H9 (cell line): ENCODE measurements around the gene SPTBN5. TPM values are rescaled to one million over a fixed set of nuclear protein-coding genes. Genes with fewer than 3 reads are reported as not detected.

ENCODE experiments used
- DNase-seq: peaks from one replicate; pipeline ENCODE4 v3.0.0-alpha.2; 2017
- H2AFZ ChIP-seq: one replicate; pipeline ENCODE4 v1.6.1; 2013; ENCODE audit warnings: mild to moderate bottlenecking, low read length, control low read depth, moderate library complexity
- H2AK5ac ChIP-seq: 2 replicates; pipeline ENCODE4 v1.6.1; 2013; ENCODE audit warnings: low read length, control low read depth, mixed read lengths; ENCODE audit not compliant: insufficient read length
- H2BK120ac ChIP-seq: one replicate; pipeline ENCODE4 v1.6.1; 2013; ENCODE audit warnings: low read depth, mild to moderate bottlenecking, low read length, control low read depth, inconsistent platforms; ENCODE audit not compliant: poor library complexity, severe bottlenecking
- H2BK12ac ChIP-seq: 2 replicates; pipeline ENCODE4 v1.6.1; 2013; ENCODE audit warnings: low read length, control low read depth, mixed read lengths, low read depth; ENCODE audit not compliant: insufficient read length
- H2BK15ac ChIP-seq: 2 replicates; pipeline ENCODE4 v1.6.1; 2013; ENCODE audit warnings: low read depth, low read length, control low read depth
- H2BK20ac ChIP-seq: one replicate; pipeline ENCODE4 v1.6.1; 2013; ENCODE audit warnings: low read depth, mild to moderate bottlenecking, low read length, control low read depth, inconsistent platforms; ENCODE audit not compliant: poor library complexity, severe bottlenecking
- H2BK5ac ChIP-seq: 2 replicates; pipeline ENCODE4 v1.6.1; 2013; ENCODE audit warnings: low read length, control low read depth, mixed read lengths; ENCODE audit not compliant: insufficient read length
- H3K14ac ChIP-seq: 2 replicates; pipeline ENCODE4 v1.6.1; 2013; ENCODE audit warnings: low read length, control low read depth; ENCODE audit not compliant: insufficient read depth
- H3K18ac ChIP-seq: 2 replicates; pipeline ENCODE4 v1.6.1; 2013; ENCODE audit warnings: low read depth, mild to moderate bottlenecking, mixed read lengths, low read length, control low read depth; ENCODE audit not compliant: insufficient read length
- H3K23ac ChIP-seq: 2 replicates; pipeline ENCODE4 v1.6.1; 2013; ENCODE audit warnings: low read length, control low read depth, mixed read lengths, low read depth; ENCODE audit not compliant: insufficient read length
- H3K23me2 ChIP-seq: 2 replicates; pipeline ENCODE4 v1.6.1; 2013; ENCODE audit warnings: low read depth, mild to moderate bottlenecking, mixed read lengths, low read length, control low read depth; ENCODE audit not compliant: insufficient read length, poor library complexity, severe bottlenecking
- H3K27ac ChIP-seq: 2 replicates; pipeline ENCODE4 v1.5.1; 2013; ENCODE audit warnings: low read length, control low read depth, mixed read lengths, low read depth; ENCODE audit not compliant: insufficient read length
- H3K27me3 ChIP-seq: 2 replicates; pipeline ENCODE4 v1.6.1; 2013; ENCODE audit warnings: low read length, control low read depth, inconsistent platforms; ENCODE audit not compliant: insufficient read depth
- H3K4ac ChIP-seq: 2 replicates; pipeline ENCODE4 v1.6.1; 2013; ENCODE audit warnings: low read depth, mild to moderate bottlenecking, control low read depth, inconsistent platforms, low read length, moderate library complexity
- H3K4me1 ChIP-seq: 2 replicates; pipeline ENCODE4 v1.6.1; 2013; ENCODE audit warnings: low read length, control low read depth, inconsistent platforms; ENCODE audit not compliant: insufficient read depth
- H3K4me2 ChIP-seq: 2 replicates; pipeline ENCODE4 v1.6.1; 2013; ENCODE audit warnings: low read length, control low read depth, mixed read lengths; ENCODE audit not compliant: insufficient read length, insufficient read depth
- H3K56ac ChIP-seq: 2 replicates; pipeline ENCODE4 v1.6.1; 2013; ENCODE audit warnings: low read depth, mild to moderate bottlenecking, mixed read lengths, low read length, control low read depth; ENCODE audit not compliant: insufficient read length
- H3K79me1 ChIP-seq: 2 replicates; pipeline ENCODE4 v1.6.1; 2013; ENCODE audit warnings: low read depth, mild to moderate bottlenecking, moderate library complexity, low read length, control low read depth, inconsistent platforms; ENCODE audit not compliant: insufficient read depth, poor library complexity, severe bottlenecking
- H3K79me2 ChIP-seq: 2 replicates; pipeline ENCODE4 v1.6.1; 2013; ENCODE audit warnings: low read length, control low read depth, inconsistent platforms; ENCODE audit not compliant: insufficient read depth
- H3K9ac ChIP-seq: 2 replicates; pipeline ENCODE4 v1.6.1; 2013; ENCODE audit warnings: low read length, control low read depth, mixed read lengths; ENCODE audit not compliant: insufficient read length; ENCODE audit errors: extremely low read depth
- H3K9me3 ChIP-seq: one replicate; pipeline ENCODE4 v1.6.1; 2013; ENCODE audit warnings: low read depth, low read length, inconsistent platforms; ENCODE audit not compliant: control insufficient read depth
- H3T11ph ChIP-seq: one replicate; pipeline ENCODE4 v1.6.1; 2013; ENCODE audit warnings: mild to moderate bottlenecking, low read length, control low read depth, inconsistent platforms
- H4K20me1 ChIP-seq: one replicate; pipeline ENCODE4 v1.6.1; 2013; ENCODE audit not compliant: control insufficient read depth, insufficient read length, insufficient read depth
- H4K5ac ChIP-seq: 2 replicates; pipeline ENCODE4 v1.6.1; 2013; ENCODE audit warnings: low read depth, mild to moderate bottlenecking, mixed read lengths, low read length, control low read depth; ENCODE audit not compliant: insufficient read length
- H4K8ac ChIP-seq: replicated peaks from 2 replicates; pipeline ENCODE4 v1.6.1; 2013; ENCODE audit warnings: low read length, control low read depth, mixed read lengths, low read depth; ENCODE audit not compliant: insufficient read length
- H4K91ac ChIP-seq: 2 replicates; pipeline ENCODE4 v1.6.1; 2013; ENCODE audit warnings: low read depth, mild to moderate bottlenecking, moderate library complexity, mixed read lengths, low read length, control low read depth; ENCODE audit not compliant: insufficient read length
- H3K27ac Mint-ChIP-seq, 3 experiments: 2 replicates in 2 of 3; 3 replicates in 1 of 3; pipeline ENCODE4 v1.8.0; 2020 to 2021; ENCODE audit warnings: mixed read lengths in 3 of 3, mild to moderate bottlenecking in 1 of 3, moderate library complexity in 1 of 3
- H3K27me3 Mint-ChIP-seq: 2 replicates; pipeline ENCODE4 v1.8.0; 2021; ENCODE audit warnings: low read depth, mild to moderate bottlenecking, moderate library complexity, mixed read lengths
- H3K36me3 Mint-ChIP-seq, 3 experiments: 2 replicates in 2 of 3; 3 replicates in 1 of 3; pipeline ENCODE4 v1.8.0; 2020 to 2021; ENCODE audit warnings: low read depth in 3 of 3, mixed read lengths in 3 of 3; ENCODE audit not compliant: insufficient read depth in 1 of 3
- H3K4me1 Mint-ChIP-seq, 2 experiments: 2 replicates each; pipeline ENCODE4 v1.8.0; 2020; ENCODE audit warnings: mixed read lengths in 2 of 2
- H3K4me3 Mint-ChIP-seq, 2 experiments: 2 replicates in 1 of 2; 3 replicates in 1 of 2; pipeline ENCODE4 v1.8.0; 2020 to 2021; ENCODE audit warnings: mild to moderate bottlenecking in 2 of 2, mixed read lengths in 2 of 2, moderate library complexity in 1 of 2
- H3K9me3 Mint-ChIP-seq, 2 experiments: 2 replicates in 1 of 2; 3 replicates in 1 of 2; pipeline ENCODE4 v1.8.0; 2020; ENCODE audit warnings: mild to moderate bottlenecking in 2 of 2, mixed read lengths in 2 of 2, moderate library complexity in 1 of 2
- CTCF ChIP-seq: fragments of 200-600 bp; sonication (generic); conservative IDR thresholded peaks from 3 replicates; pipeline ENCODE4 v1.8.0; 2021; ENCODE audit warnings: antibody characterized with exemption, mild to moderate bottlenecking
- WGBS: extraction: QIAGEN DNeasy Blood & Tissue Kit; methylation state at CpG from one replicate; pipeline ENCODE4 v1.1.7; 2013; ENCODE audit warnings: missing lambda C conversion rate, low lambda C conversion rate, mixed read lengths; ENCODE audit not compliant: insufficient read length; ENCODE audit errors: extremely low coverage; 5-methylcytosine and 5-hydroxymethylcytosine counted together
- total RNA-seq: library from RNA; stranded (reverse); gene quantifications from 2 replicates; pipeline ENCODE4 v1.2.1, GENCODE V29; 2021

SPTBN5 gene
- total RNA-seq, 1 experiment from 2014 or later: 0.90 TPM

GRCh38 chr15:41941644-41942415 lies 48.0 kb upstream of the SPTBN5 start:
- Histone ChIP-seq H2BK120ac (no peak overlapping the region), H3K18ac (no peak overlapping the region), H2AFZ (no peak overlapping the region), H2AK5ac (no peak overlapping the region), H2BK12ac (no peak overlapping the region), H3K27ac (no peak overlapping the region), H3K23me2 (no peaks in the 10 kb centered on the region), H2BK15ac (no peak overlapping the region), H3K4ac (no peak overlapping the region), H3K23ac (no peak overlapping the region), H3K9ac (no peak overlapping the region), H4K91ac (no peak overlapping the region), H2BK20ac (no peak overlapping the region), H3K79me1 (no peaks in the 10 kb centered on the region), H3K4me2 (no peak overlapping the region), H3K27me3 (no peaks in the 10 kb centered on the region), H3K14ac (no peak overlapping the region; the same call in 1 of the 2 replicates), H4K8ac (no peak overlapping the region), H3K4me1 (no peaks in the 10 kb centered on the region), H2BK5ac (no peak overlapping the region), H3T11ph (no peak overlapping the region), H4K5ac (no peak overlapping the region), H3K56ac (no peak overlapping the region), H3K79me2 (no peaks in the 10 kb centered on the region), H3K9me3 (no peaks in the 10 kb centered on the region), H4K20me1 (no peaks in the 10 kb centered on the region)
- Mint-ChIP-seq H3K4me3 (no peak overlapping the region; a peak in 1 of 5 replicates), H3K27me3 (no peaks in the 10 kb centered on the region), H3K4me1 (peaks cover 5 to 21% of the 10 kb centered on the region in 2 experiments), H3K36me3 (peaks cover 7 to 31% (median 28%) of the 10 kb centered on the region in 3 experiments; a peak in 6 of 7 replicates), H3K9me3 (no peaks in the 10 kb centered on the region), H3K27ac (peak overlapping the region; percentile 79 to 93 (median 81); a peak in 5 of 7 replicates)
- no CpG with 5 or more reads among the region's 22 CpGs for WGBS
- peak; percentile 48 for DNase-seq
- TF ChIP-seq CTCF: no peak
